Natural killer cell (primary cell): ENCODE data around the gene CMTM8. TPM values are rescaled to one million over a fixed set of nuclear protein-coding genes. Genes with fewer than 3 reads are reported as not detected.

Experiments used
- ATAC-seq, 3 donors: fragments of 150-1000 bp in 2 of 3; fragments of 200-7000 bp in 1 of 3; cut with Tn5 transposase; 1 replicate in 1 of 3; 2 replicates in 2 of 3; pipeline ENCODE4 v1.10.0; 2021; ENCODE audit warnings: mild to moderate bottlenecking in 2 of 3, moderate library complexity in 2 of 3
- DNase-seq, 2 donors: peaks; one replicate each; pipeline versions ENCODE4 v3.0.0 to v3.0.0-alpha.2; 2013 to 2021; ENCODE audit warnings: mixed read lengths in 1 of 2
- H3K27ac ChIP-seq: one replicate; pipeline ENCODE4 v1.5.1; 2013; ENCODE audit warnings: mild to moderate bottlenecking, low read length
- H3K27me3 ChIP-seq: one replicate; pipeline ENCODE4 v1.6.1; 2013; ENCODE audit warnings: low read length; ENCODE audit not compliant: control insufficient read depth, insufficient read depth
- H3K36me3 ChIP-seq: one replicate; pipeline ENCODE4 v1.6.1; 2013; ENCODE audit warnings: low read length; ENCODE audit not compliant: control insufficient read depth, insufficient read depth
- H3K4me1 ChIP-seq: one replicate; pipeline ENCODE4 v1.6.1; 2013; ENCODE audit warnings: low read length; ENCODE audit not compliant: control insufficient read depth, insufficient read depth
- H3K4me3 ChIP-seq: one replicate; pipeline ENCODE4 v1.5.1; 2013; ENCODE audit warnings: low read length
- H3K9me3 ChIP-seq: one replicate; pipeline ENCODE4 v1.6.1; 2013; ENCODE audit warnings: low read length; ENCODE audit not compliant: control insufficient read depth, insufficient read depth
- H3K27ac Mint-ChIP-seq, 2 donors: one replicate each; pipeline ENCODE4 v1.8.0; 2022; ENCODE audit warnings: mild to moderate bottlenecking in 2 of 2, mixed read lengths in 2 of 2, moderate library complexity in 1 of 2
- H3K27me3 Mint-ChIP-seq, 2 donors: one replicate each; pipeline ENCODE4 v1.8.0; 2022; ENCODE audit warnings: low read depth in 2 of 2, mixed read lengths in 2 of 2
- H3K36me3 Mint-ChIP-seq: one replicate; pipeline ENCODE4 v1.8.0; 2022; ENCODE audit warnings: mixed read lengths
- H3K4me1 Mint-ChIP-seq, 2 donors: one replicate each; pipeline ENCODE4 v1.8.0; 2022; ENCODE audit warnings: mixed read lengths in 2 of 2
- H3K4me3 Mint-ChIP-seq: one replicate; pipeline ENCODE4 v1.8.0; 2022; ENCODE audit warnings: mild to moderate bottlenecking, moderate library complexity, mixed read lengths
- H3K9me3 Mint-ChIP-seq, 2 donors: one replicate each; pipeline ENCODE4 v1.8.0; 2022; ENCODE audit warnings: mixed read lengths in 2 of 2
- CTCF ChIP-seq: fragments of 200-600 bp; IDR thresholded peaks from one replicate; pipeline ENCODE4 v1.8.0; 2022; ENCODE audit warnings: antibody characterized with exemption
- WGBS: methylation state at CpG from one replicate; pipeline ENCODE4 v1.1.7; 2013; ENCODE audit warnings: missing lambda C conversion rate; ENCODE audit not compliant: insufficient coverage; 5-methylcytosine and 5-hydroxymethylcytosine counted together
- intact Hi-C: fragments of 100-400 bp; cut with micrococcal nuclease; formaldehyde crosslinking; loops from one replicate; pipeline ENCODE4 v1.14.2; 2022
- total RNA-seq, 4 donors: library from RNA; stranded (reverse); fragments of 120-200 nt in 1 of 4; gene quantifications; one replicate each; pipeline versions ENCODE4 v1.2.3 to v1.2.4, GENCODE V29; 2013 to 2022

The CMTM8 gene
- total RNA-seq, 3 donors from 2014 or later (not counting 1 experiment from before 2014, with no cell fraction given) = 0.31 to 0.88 (median 0.83) TPM

GRCh38 chr3:32410367-32411246, 172.1 kb downstream of the CMTM8 start:
- DNase-seq = no peak
- intact Hi-C loops = no loop called here

GRCh38 chr3:32411442-32411841, 173.0 kb downstream of the CMTM8 start:
- DNase-seq (no peak), ATAC-seq (no peak)
- peaks cover 20% of the 10 kb centered on the region for H3K4me1 ChIP-seq
- H3K27me3 ChIP-seq = no peaks in the 10 kb centered on the region
- Mint-ChIP-seq H3K9me3 (no peaks in the 10 kb centered on the region), H3K4me3 (no peak overlapping the region), H3K27ac (no peak overlapping the region), H3K36me3 (no peaks in the 10 kb centered on the region), H3K27me3 (no peaks in the 10 kb centered on the region), H3K4me1 (peaks cover 26% of the 10 kb centered on the region in 2 donors)
- H3K36me3 ChIP-seq = no peaks in the 10 kb centered on the region
- no peak for TF ChIP-seq CTCF
- intact Hi-C loops = no loop called here
- 83% methylated on average over 5 of the region's 5 CpGs for WGBS
- no peaks in the 10 kb centered on the region for H3K9me3 ChIP-seq
- no peak overlapping the region for H3K27ac ChIP-seq
- H3K4me3 ChIP-seq = no peak overlapping the region

More at GRCh38 chr3:32410367-32411246, 172.1 kb downstream of the CMTM8 start:
- TF ChIP-seq CTCF = no peak
- H3K27ac Mint-ChIP-seq = no peak overlapping the region
- ATAC-seq = no peak
- Histone ChIP-seq H3K36me3 (no peaks in the 10 kb centered on the region), H3K4me1 (peaks cover 20% of the 10 kb centered on the region), H3K27ac (no peak overlapping the region), H3K9me3 (no peaks in the 10 kb centered on the region), H3K27me3 (no peaks in the 10 kb centered on the region), H3K4me3 (no peak overlapping the region)
- no peaks in the 10 kb centered on the region for H3K36me3 Mint-ChIP-seq
- peaks cover 27 to 28% of the 10 kb centered on the region in 2 donors for H3K4me1 Mint-ChIP-seq
- 94% methylated on average over 8 of the region's 10 CpGs for WGBS
- H3K9me3 Mint-ChIP-seq = no peaks in the 10 kb centered on the region
- H3K27me3 Mint-ChIP-seq = no peaks in the 10 kb centered on the region
- H3K4me3 Mint-ChIP-seq = no peak overlapping the region

- 100% methylated on average over 2 of the region's 3 CpGs for WGBS
Observed at GRCh38 chr3:32412887-32413286, 174.4 kb downstream of the CMTM8 start.

More at GRCh38 chr3:32412887-32413286, 174.4 kb downstream of the CMTM8 start:
- no peak for TF ChIP-seq CTCF
- no peak for DNase-seq
- ATAC-seq = no peak
- intact Hi-C loops = no loop called here
- Mint-ChIP-seq H3K27ac (no peak overlapping the region), H3K4me1 (peaks cover 23 to 25% of the 10 kb centered on the region in 2 donors), H3K36me3 (no peaks in the 10 kb centered on the region), H3K9me3 (no peaks in the 10 kb centered on the region), H3K27me3 (no peaks in the 10 kb centered on the region), H3K4me3 (no peak overlapping the region)
- Histone ChIP-seq H3K36me3 (no peaks in the 10 kb centered on the region), H3K9me3 (no peaks in the 10 kb centered on the region), H3K27ac (no peak overlapping the region), H3K4me1 (peaks cover 20% of the 10 kb centered on the region), H3K4me3 (no peak overlapping the region), H3K27me3 (no peaks in the 10 kb centered on the region)
